HL-60 (cell line): ENCODE results near the gene NR5A2.

Experiments used
- CTCF ChIP-seq: IDR thresholded peaks from one replicate; pipeline ENCODE4 v1.5.1; 2011; ENCODE audit warnings: low read length, control low read depth, inconsistent platforms; ENCODE audit not compliant: insufficient read depth
- GABPA ChIP-seq: IDR thresholded peaks from 2 replicates; pipeline ENCODE4 v1.6.1; 2012; ENCODE audit warnings: low read depth
- POLR2AphosphoS5 ChIP-seq: IDR thresholded peaks from 2 replicates; pipeline ENCODE4 v1.6.1; 2012; ENCODE audit warnings: low read depth
- REST ChIP-seq: IDR thresholded peaks from 2 replicates; pipeline ENCODE4 v1.6.1; 2012; ENCODE audit warnings: low read depth; ENCODE audit not compliant: insufficient replicate concordance
- SPI1 ChIP-seq: IDR thresholded peaks from 2 replicates; pipeline ENCODE4 v1.6.1; 2012; ENCODE audit warnings: low read depth, mild to moderate bottlenecking, borderline replicate concordance

DNA sequence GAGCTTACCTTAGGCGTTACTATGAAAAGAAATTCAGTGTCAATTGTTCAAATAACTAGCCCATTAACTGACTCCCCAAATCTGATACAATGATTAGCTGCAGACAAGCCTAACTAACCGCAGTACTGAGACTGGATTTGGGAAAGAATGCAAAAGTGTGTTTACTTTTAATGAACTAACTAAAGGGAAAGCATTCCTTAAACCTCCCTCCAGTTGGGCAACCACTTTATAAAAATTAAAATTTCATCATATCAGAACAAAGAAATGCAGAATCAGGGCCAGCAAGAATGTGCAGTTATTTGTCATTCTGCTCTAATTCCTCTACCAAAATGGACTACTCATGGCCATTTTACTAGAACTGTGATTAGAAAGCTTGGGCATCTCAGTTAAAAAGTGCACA is 11.7 kb upstream of the NR5A2 start:
- TF ChIP-seq CTCF (no peak), GABPA (no peak), POLR2AphosphoS5 (no peak), SPI1 (no peak), REST (no peak)
